GM20431 (cell line): ENCODE data around the gene RNF141.

Source experiments
- in situ Hi-C: fragments of 300-500 bp; cut with MseI, MboI; formaldehyde crosslinking; loops from one replicate; pipeline ENCODE4 v1.15.0; 2020; ENCODE audit warnings: low sequenced_read_pairs; ENCODE audit not compliant: unreplicated experiment

RNF141 gene

DNA sequence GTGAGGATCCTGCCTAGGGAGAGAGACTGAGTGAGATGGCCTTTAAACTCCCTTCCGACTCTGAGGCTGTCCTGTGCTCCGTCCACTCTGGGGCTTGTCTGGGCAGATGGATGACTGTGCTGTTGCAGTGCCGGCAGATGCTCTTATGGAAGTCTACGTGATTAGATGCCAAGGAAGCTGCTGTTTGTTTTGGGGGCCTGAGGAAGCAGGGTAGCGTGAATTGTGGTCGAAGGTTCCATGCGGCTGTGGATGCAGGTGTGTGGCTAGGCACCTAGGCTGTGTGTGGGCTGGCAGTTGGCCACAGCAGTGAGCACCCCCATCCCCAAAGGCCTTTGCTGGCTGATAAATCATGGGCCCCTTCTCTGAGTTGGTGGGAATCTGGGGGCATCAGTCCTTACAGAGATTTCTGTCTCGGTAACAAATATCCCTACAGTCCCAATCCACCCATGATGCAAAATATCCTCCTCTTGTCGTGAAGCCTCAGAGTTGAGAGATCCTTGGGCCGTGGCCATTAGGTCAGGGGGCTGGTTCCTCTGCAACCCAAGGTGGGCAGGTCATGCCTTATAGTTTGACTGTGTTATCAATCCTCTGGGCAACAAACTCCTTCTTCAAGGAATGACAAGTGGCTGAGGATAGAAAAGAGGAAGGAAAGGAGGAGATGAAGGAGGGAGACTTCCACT is 54.7 kb downstream of the RNF141 start:
- in situ Hi-C loops: no loop called here

DNA sequence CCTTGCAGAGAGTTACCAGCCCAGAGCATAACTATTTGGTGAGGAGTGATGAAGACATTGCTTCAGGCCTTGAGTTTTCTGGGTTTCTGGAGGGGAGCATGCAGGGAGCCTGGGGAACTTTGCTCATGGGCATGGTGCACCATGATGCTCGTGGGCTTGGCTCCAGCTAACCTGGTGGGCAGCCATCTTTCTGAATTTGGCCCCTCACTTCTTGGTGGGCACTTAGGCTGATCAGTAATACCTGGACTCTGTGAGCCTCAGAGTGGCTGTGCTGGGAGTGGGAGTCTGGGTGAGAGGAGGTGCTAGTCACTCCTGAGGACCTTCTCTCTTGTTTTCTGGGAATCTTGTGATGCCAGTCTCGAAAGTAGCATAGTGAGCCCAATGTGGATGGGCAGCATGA is 55.3 kb downstream of the RNF141 start:
- in situ Hi-C loops: no loop called here

DNA sequence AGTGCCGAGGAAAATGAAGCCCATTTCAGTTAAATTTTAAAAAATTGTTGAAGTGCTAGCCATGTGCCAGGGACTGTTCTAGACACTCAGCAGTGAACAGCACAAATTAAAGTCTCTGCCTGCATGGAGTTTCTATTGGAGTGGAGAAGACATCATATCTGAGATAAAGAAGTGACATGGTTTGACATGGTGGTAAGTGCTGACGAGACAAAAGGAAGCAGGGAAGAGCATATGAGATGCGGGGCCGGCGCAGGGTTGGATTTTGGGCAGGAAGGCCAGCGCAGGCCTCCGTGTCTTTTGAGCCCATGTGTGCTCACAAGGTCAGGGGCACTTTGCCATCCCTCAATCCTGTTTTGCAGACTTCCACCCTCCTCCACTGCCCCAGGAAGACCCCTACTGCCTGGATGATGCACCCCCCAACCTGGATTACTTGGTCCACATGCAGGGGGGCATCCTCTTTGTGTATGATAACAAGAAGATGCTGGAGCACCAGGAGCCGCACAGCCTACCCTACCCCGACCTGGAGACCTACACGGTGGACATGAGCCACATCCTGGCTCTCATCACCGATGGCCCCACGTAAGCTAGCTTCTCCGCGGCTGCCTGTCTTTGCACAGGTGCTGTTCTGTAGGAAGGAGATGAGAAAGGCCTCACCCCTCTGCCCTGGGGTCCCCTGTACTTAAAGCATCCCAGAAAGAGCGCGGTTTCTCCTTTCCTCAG is 56.4 kb downstream of the RNF141 start:
- in situ Hi-C loops: no loop called here

DNA sequence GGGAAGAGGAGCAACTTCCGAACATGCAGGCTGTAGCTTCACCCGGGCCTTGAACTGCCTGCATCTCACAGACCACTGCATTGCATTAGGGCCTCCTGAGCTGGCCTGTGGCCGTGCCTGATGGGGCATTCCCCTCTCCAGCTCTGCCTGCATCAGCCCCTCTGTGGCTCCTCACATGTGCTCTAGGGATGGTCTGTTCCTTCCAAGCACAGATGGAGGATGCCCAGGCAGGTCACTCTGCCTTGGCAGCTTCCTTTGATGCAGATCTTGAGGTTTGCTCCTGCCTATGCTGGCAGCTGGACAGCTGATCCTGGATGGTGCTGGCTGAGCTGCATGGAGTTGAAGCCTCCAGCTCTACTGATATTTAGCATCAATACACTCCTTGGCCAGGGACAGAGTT is 57.4 kb downstream of the RNF141 start:
- in situ Hi-C loops: no loop called here

DNA sequence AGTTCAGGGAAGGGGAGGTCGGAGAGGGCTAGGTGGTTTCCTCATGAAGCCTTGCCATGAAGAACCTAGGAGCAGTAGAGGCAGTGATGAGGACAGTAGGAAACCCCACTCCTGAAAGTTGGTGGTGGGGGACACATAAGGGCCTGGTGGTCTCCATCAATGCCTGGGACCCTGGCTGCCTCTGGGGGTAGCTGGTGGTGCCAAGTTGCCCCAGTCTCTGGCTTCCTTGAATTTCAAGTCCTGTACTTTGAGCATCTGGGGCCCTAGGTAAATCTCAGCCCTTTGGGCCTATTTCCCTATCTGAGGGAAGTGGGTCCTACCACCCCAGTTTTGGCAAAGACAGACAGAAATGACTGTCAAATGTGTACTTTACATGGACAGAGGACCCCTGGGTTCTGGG is 57.8 kb downstream of the RNF141 start:
- in situ Hi-C loops: no loop called here

DNA sequence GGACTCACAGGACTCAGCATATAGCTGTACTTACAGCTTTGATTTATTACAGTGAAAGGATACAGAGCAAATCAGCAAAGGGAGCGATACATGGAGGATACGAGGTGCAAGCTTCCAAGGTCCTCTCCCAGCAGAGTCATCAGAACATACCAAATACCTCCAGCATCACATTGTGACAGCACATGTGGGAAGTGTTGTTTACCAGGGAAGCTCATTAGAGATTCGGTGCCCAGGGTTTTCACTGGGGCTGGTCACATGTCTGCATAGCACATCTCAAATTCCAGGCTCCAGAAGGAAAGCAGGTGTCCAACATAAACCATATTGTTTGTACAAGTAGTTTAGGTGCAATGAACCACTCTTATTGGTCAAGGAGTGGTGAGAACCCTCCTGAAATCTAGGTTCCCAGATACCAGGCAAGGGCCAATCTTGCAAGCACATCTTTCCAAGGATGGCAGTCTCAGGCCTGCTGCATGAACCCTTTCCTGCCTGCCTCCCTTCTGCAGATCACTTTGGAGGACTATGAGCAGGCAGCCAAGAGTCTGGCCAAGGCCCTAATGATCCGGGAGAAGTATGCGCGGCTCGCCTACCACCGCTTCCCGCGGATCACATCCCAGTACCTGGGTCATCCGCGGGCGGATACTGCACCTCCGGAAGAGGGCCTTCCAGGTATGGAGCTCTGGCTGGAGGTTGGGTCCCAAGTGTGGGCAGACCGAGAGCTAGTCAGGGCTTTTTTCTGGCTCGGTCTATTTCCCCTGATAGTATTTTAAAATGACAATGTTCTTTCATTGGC is 59.2 kb downstream of the RNF141 start:
- in situ Hi-C loops: no loop called here

DNA sequence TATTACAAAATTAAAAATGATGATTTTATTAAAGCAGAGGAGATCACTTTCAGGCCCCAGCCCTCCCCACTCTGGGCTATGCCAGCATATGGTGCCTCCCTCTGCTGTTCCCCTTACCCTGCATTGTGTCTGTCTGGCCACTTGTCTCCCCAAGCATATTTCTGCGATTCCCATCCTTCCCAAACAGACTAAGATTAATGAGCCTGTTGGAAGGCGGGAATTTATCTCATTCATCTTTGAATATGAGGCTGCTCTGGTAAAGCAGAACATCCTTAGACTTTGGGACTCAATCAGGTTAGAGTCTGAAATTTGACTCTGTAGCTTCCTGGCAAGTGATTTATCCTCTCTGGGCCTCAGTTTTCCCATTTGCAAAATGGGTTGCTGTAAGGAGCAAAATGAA is 60.2 kb downstream of the RNF141 start:
- in situ Hi-C loops: no loop called here

DNA sequence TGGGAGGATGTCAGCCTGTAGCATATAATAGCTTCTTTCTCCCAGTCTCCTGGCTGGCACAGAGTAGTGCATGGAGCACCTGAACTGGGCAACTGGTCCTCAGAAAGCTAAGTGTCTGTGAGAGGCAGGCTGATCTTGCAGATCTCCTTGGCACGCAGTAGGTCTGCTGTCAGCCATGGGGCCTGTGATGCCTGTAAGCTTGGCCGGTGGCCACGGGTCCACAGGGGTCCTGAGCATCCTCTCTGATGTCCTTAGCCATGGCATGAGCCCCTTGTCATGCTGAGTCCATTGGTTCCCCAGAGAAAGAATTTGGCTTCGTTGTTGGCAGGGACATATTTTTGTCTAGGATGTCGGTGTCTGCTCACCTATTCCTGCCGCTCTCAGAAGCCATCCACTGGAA is 61.0 kb downstream of the RNF141 start:
- in situ Hi-C loops: no loop called here

DNA sequence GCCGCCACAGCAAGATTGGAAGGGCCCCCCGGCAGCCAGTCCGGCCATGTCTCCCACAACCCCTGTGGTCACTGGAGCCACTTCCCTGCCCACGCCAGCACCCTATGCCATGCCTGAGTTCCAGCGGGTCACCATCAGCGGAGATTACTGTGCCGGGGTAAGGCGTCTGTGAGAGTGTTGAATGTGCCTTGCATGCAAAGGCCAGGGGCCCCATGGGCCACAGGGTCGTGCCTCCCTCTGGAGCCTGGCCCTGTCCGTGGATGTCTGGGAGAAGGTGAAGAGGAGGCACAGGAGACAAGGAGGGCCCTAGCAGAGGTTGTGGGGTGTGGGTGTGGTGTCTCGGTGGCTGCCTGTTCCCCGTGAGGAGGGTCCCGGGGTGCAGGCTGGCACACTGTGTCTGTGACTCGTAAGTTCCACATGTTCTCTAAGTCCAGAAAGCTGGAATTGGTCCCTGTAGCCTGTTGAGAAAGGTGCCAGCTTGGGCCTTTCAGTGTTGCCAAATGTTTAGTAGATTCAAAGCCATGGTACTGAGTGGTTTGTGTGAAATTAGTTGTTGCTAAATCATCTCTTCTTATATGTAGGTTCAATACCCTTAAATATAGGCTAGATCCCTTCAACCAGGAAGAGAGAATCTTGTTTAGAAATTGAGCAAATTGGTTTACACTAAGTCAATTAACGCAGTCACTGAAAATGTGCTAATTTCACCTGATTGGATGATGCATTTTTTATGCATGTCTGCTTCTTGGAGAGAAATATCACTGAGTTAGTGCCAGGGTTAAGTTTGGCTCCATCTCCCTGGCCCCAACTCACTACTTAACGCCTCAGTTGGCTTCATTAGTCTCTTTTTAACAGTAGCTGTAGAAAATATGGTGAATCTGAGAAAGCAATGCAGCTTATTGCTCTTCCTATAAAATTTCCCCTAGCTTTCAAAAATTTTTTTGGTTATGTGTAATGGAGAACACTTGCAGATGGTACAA is 62.1 kb downstream of the RNF141 start:
- in situ Hi-C loops: no loop called here

DNA sequence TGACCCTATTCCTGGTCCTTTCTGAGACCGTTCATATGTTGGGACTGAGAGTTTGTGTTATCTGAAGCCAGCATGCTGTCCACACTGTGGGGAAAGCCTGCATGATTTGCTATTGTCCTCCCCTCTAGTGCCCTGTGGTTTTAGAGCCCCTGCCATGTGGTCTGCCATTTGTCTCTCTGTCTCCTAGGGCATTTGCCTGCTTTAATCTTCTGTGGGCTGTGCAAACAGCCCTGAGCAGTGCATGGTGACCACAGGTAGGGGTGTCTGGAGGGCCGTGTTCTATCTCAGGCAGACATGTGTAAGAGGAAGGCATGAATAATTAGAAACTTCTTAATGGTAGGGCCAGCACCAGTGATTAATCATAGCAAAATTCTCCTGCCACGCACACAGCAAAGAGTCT is 62.9 kb downstream of the RNF141 start:
- in situ Hi-C loops: no loop called here

DNA sequence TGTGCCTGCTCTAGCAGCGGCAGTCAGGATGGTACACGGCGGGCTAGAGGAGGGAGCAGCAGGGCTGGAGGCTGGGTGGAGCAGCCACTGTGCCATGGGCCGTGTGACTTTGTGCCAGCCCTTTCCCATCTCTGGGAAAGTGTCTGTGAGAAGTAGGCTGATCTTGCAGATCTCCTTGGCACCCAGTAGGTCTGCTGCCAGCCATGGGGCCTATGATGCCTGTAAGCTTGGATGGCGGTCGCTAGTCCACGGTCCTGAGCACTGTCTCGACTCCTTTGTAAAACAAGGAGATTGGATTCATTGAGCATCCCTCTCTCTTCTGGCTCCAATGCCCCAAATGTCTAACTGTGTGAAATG is 63.3 kb downstream of the RNF141 start:
- in situ Hi-C loops: no loop called here

DNA sequence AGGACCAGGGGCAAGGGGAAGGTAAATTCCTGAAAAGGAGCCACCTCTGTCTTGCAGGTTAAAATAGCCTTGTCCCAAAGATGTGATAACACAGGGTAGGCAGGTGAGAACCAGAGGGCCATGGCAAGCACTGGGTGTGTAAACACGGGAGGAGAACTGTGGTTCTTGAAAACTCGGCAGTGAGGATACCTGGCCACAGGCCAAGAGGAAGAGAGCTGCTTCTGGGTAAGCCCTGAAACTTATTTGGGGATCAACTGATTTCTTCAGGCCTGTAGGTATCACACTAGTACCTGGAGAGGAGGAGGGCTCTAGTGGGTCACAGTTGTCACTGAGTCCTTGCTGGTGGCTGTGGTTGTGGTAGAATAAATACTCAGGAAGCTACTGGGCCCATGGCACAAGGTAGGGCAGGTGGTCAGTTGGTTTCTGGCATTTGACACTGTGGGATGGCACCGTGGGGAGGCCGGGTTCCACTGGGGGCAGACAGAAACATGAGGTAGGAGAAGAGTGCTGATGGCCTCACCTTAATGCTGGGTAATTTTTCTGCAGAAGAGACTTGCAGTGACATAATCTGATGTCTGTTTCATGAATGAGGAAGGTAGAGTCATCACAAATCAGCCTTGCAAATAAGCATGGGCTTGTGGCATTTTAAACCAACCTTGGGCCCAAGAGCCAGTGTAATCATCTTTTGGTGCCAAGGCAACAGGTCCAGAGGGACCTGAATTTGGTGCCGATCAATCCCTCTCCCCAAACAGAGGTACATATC is 63.9 kb downstream of the RNF141 start:
- in situ Hi-C loops: no loop called here

DNA sequence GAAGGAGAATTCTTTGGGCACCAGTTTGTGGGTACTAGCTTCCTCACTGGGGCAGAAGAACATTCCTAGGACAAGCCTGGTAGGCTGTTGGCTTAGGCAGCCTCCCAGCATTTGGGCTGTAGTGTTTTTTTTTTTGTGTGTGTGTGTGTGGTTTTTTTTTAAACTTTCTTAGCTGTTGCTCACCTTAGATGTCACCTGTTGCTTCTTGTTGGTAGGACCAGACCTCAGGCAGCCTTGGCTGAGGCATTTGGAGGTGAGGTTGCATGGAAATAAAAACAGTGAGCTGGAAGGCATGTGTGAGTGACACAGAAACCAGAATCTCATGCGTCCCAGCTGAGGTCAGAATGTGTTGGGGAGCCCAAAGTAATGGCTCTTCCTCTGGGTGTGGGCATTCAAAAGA is 64.6 kb downstream of the RNF141 start:
- in situ Hi-C loops: no loop called here

DNA sequence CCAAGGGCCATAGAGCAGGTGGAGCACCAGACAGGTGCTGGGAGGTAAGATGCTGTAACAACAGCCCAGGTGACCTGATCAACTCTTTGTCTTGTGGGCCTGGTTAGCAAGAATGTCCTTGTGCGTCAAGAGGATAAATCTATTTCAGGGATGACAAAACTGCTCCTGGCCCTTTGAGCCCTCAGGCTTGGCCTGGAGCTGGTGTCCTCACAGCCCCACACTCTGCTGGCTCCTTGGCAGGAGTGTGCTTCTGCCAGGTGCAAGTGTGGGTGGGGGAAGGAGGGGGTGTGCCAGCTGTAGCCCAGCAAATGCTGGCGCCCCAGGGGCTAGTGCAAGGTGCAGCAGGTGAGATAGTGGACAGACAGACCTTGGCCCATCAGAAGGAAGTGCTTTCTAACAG is 66.4 kb downstream of the RNF141 start:
- in situ Hi-C loops: no loop called here

DNA sequence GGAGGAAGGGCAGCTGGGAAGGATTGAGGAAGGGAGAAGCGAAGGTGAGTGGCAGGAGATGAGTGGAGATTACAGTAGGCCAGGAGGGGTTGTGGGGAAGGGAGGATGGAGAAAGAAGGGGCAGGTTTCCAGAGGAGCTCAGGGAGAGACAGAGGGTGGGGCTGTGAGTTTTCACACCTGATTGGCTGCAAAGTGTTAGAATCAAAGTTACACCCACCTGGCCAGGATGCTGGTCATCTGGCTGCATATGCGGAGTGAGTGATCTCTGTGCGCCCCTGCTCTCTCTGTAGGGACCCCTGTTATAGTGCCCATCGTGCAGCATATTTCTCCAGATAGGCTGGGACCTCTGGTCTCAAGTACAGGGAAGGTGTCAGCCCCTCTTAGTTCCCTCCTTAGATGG is 67.6 kb downstream of the RNF141 start:
- in situ Hi-C loops: no loop called here

DNA sequence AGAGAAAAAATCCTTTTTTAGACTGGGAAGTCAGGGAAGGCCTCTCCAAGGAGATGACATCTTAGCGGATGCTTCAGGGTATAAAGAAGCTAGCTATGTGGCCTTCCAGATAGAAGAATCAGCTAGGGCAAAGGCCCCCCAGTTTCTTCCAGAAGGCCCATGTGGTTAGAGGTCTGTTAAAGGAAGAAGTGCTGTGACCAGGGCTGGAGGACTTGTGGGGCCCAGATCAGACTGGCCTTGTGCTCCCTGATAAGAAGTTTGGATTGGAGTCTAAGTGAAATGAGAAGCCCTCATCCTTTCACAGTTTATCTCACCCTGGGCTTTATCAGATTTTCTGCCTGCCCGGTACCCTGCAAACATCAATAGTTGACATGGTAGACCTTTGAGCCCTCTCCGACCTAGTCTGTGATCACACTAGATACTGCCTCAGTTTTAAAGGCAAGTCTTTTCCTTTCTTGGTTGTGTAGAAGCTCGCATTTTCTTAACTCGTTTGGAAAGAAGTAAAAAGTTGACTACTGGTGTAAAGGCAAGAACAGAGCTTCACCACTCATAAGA is 78.2 kb downstream of the RNF141 start:
- in situ Hi-C loops: no loop called here
